Uterus (tissue), 4 donors: ENCODE results near the gene HOXB5. TPM values are rescaled to one million over a fixed set of nuclear protein-coding genes. Genes with fewer than 3 reads are reported as not detected.

Experiments used
- DNase-seq, 2 donors: peaks; one replicate each; pipeline ENCODE4 v3.0.0-alpha.2; 2019 to 2020
- H3K27ac ChIP-seq, 2 donors: fragments of 200-600 bp; sonication (generic); 1 replicate in 1 of 2; 2 replicates in 1 of 2; pipeline ENCODE4 v1.5.1; 2016 to 2018
- H3K27me3 ChIP-seq, 2 donors: fragments of 200-600 bp; sonication (generic); one replicate each; pipeline ENCODE4 v1.5.1; 2018 to 2019; ENCODE audit warnings: control low read depth in 1 of 2
- H3K36me3 ChIP-seq, 2 donors: fragments of 200-600 bp; sonication (generic); one replicate each; pipeline ENCODE4 v1.5.1; 2019; ENCODE audit warnings: control low read depth in 1 of 2
- H3K4me1 ChIP-seq, 2 donors: fragments of 200-600 bp; sonication (generic); one replicate each; pipeline ENCODE4 v1.5.1; 2018 to 2019; ENCODE audit warnings: control low read depth in 1 of 2
- H3K4me3 ChIP-seq, 2 donors: fragments of 200-600 bp; sonication (generic); 1 replicate in 1 of 2; 2 replicates in 1 of 2; pipeline ENCODE4 v1.5.1; 2018 to 2019; ENCODE audit warnings: mild to moderate bottlenecking in 1 of 2
- H3K9me3 ChIP-seq, 2 donors: fragments of 200-600 bp; sonication (generic); one replicate each; pipeline ENCODE4 v1.5.1; 2019; ENCODE audit warnings: control low read depth in 1 of 2
- POLR2A ChIP-seq, 2 donors: fragments of 450-650 bp; IDR thresholded peaks; one replicate each; pipeline ENCODE4 v1.6.1; 2016; ENCODE audit warnings: antibody characterized with exemption in 2 of 2, mild to moderate bottlenecking in 1 of 2, moderate library complexity in 1 of 2
- intact Hi-C: fragments of 100-400 bp; cut with DNase I; formaldehyde crosslinking; loops from one replicate; pipeline ENCODE4 v1.15.1; 2023; ENCODE audit warnings: low total_unique reads
- total RNA-seq, 4 donors: library from RNA; depleted of rRNA in 3 of 4; stranded (reverse); fragments of >200 nt in 3 of 4; gene quantifications; one replicate each; pipeline versions ENCODE4 v1.1.0 to v1.2.4, GENCODE V29; 2014 to 2023
- TF ChIP-seq, protein P1 (sequence below), 4 experiments: fragments of 200-600 bp in 2 of 4; fragments of 450-650 bp in 2 of 4; sonication (generic) in 2 of 4; IDR thresholded peaks; one replicate each; pipeline ENCODE4 v1.5.1; 2016 to 2019; ENCODE audit warnings: antibody characterized with exemption in 4 of 4, mild to moderate bottlenecking in 2 of 4, moderate library complexity in 1 of 4
- donor health status: DM: yes; HTN: yes; CAD: no.

The HOXB5 gene
- total RNA-seq, 4 donors from 2014 or later, result 0.55 to 2.5 (median 0.59) TPM; not detected in 1

DNA sequence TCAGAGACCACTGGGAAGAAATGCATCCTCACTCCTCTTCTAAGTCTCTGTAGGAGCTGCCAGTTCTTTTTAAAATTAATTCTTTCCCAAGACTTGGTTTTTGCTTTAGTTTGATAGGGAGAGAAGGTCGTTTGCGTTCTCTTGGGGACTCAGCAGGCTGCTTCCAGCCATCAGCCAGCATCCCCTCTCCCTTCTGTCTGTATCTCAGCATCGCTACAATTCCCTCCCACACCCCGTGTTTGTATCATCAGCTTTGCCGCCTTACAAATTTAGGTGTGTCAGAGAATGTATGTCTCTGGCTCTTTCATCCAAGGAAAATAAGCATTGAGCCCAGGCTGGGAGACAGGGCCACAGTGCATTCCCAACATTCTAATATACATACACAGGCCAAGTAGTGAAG is 5.8 kb upstream of the HOXB5 start:
- intact Hi-C loops, result loop anchor here (10.0 kb wide), 1 partner anchor 255 kb away; no protein-coding TSS in a partner anchor
- H3K9me3 ChIP-seq, result no peaks in the 10 kb centered on the region
- DNase-seq, result no peak
- H3K4me1 ChIP-seq, result peaks cover 0 to 7% of the 10 kb centered on the region in 2 donors
- peaks cover 9 to 75% of the 10 kb centered on the region in 2 donors for H3K27me3 ChIP-seq
- no peak for TF ChIP-seq POLR2A (IDR thresholded peaks at IDR 0.05)
- TF ChIP-seq, protein P1, sequence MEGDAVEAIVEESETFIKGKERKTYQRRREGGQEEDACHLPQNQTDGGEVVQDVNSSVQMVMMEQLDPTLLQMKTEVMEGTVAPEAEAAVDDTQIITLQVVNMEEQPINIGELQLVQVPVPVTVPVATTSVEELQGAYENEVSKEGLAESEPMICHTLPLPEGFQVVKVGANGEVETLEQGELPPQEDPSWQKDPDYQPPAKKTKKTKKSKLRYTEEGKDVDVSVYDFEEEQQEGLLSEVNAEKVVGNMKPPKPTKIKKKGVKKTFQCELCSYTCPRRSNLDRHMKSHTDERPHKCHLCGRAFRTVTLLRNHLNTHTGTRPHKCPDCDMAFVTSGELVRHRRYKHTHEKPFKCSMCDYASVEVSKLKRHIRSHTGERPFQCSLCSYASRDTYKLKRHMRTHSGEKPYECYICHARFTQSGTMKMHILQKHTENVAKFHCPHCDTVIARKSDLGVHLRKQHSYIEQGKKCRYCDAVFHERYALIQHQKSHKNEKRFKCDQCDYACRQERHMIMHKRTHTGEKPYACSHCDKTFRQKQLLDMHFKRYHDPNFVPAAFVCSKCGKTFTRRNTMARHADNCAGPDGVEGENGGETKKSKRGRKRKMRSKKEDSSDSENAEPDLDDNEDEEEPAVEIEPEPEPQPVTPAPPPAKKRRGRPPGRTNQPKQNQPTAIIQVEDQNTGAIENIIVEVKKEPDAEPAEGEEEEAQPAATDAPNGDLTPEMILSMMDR (IDR thresholded peaks at IDR 0.05), result no peak
- H3K36me3 ChIP-seq, result no peaks in the 10 kb centered on the region
- no peak overlapping the region for H3K4me3 ChIP-seq
- no peak overlapping the region for H3K27ac ChIP-seq

DNA sequence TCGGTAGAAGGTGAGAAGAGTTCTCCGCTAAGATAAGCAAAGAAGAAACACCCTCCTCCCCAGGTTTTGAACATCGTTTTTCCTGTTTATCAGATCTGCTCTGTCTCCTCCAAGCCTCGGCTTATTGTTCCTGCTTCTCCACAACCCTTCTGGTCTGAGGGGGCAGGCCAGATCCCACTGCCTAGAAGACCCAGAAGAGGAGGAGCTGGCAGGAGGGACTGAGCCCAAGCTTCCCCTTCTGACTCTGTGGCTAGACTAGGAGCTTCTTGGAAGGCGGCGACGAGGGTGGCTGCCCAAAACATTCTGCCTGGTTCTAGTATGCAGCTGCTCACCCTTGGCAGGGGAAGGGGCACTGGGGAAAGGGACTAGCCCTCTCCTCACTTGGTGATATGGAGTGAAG is 5.2 kb upstream of the HOXB5 start:
- no peak overlapping the region for H3K4me3 ChIP-seq
- H3K4me1 ChIP-seq, result peaks cover 0 to 7% of the 10 kb centered on the region in 2 donors
- no peak for TF ChIP-seq POLR2A (IDR thresholded peaks at IDR 0.05)
- TF ChIP-seq, protein P1 (IDR thresholded peaks at IDR 0.05), result no peak
- H3K36me3 ChIP-seq, result no peaks in the 10 kb centered on the region
- H3K9me3 ChIP-seq, result no peaks in the 10 kb centered on the region
- DNase-seq, result no peak
- intact Hi-C loops, result loop anchor here (10.0 kb wide), 1 partner anchor 254 kb away; no protein-coding TSS in a partner anchor
- H3K27me3 ChIP-seq, result peaks cover 9 to 71% of the 10 kb centered on the region in 2 donors
- no peak overlapping the region for H3K27ac ChIP-seq

DNA sequence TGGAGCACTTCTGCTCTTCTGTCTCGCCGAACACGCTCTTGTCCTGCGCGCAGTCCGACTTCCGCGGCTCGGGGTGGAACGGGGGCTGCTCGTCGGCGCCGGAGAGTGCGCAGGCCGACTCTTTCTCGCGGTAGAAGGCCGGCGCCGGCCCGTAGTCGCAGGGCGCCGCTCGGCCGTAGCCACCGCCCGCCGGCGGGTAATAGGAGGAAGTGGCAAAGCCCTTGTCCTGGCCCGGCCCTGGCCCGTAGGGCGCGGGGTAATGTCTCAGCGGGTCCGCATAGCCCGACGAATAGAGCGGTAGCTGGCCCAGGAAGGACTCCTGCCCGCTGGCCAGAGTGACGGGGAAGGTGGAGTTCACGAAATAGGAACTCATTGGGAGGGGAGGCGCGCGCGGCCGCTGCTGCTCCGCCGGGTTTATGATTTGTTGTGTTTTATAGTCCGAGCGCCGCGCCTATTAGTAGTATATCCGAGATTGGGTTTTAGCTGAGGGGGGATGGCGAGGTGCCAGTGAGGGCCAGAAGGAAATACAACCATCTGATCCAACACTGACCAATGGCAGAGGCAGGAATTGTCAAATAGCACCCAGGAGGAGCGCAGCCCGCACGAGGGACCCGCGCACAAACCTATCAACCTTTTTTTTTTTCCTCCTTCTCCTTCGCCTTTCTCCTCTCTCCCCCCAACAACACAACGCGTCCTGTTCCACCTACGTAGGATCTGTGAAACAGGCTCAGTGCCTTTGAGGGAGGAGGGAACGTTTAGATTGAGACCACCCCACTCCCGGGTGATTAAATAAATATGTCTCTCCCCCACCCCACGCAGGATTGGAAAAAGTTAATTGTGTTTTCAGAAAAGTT is 4.4 kb upstream of the HOXB5 start:
- Histone ChIP-seq H3K27ac (peak overlapping the region; percentile 44 to 50), H3K4me3 (peak overlapping the region; percentile 35 to 39), H3K4me1 (peaks cover 0 to 7% of the 10 kb centered on the region in 2 donors), H3K27me3 (peaks cover 9 to 71% of the 10 kb centered on the region in 2 donors), H3K36me3 (no peaks in the 10 kb centered on the region), H3K9me3 (no peaks in the 10 kb centered on the region)
- TF ChIP-seq, protein P1 (IDR thresholded peaks at IDR 0.05), result no peak
- peak in 1 of 2 donors; percentile 46 for TF ChIP-seq POLR2A (IDR thresholded peaks at IDR 0.05)
- intact Hi-C loops, result loop anchor here (10.0 kb wide), 1 partner anchor 253 kb away; no protein-coding TSS in a partner anchor
- peak; percentile 51 to 56 for DNase-seq

DNA sequence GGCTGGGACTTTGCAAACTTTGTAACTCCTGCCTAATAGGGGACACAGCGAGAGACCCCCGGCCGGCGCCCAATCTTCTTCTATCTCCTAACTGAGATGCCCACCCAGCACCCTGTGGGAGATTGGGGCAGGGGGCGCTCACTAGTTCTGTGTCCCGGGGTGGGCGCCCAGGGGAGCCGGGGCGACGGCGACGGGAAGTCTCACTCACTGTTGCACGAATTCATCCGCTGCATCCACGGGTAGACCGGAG is 3.9 kb upstream of the HOXB5 start:
- no peaks in the 10 kb centered on the region for H3K36me3 ChIP-seq
- peak overlapping the region; percentile 44 to 50 for H3K27ac ChIP-seq
- H3K9me3 ChIP-seq, result no peaks in the 10 kb centered on the region
- peaks cover 0 to 7% of the 10 kb centered on the region in 2 donors for H3K4me1 ChIP-seq
- TF ChIP-seq, protein P1 (IDR thresholded peaks at IDR 0.05), result no peak
- TF ChIP-seq POLR2A (IDR thresholded peaks at IDR 0.05), result no peak
- H3K27me3 ChIP-seq, result peaks cover 9 to 71% of the 10 kb centered on the region in 2 donors
- intact Hi-C loops, result loop anchor here (10.0 kb wide), 1 partner anchor 253 kb away; no protein-coding TSS in a partner anchor
- H3K4me3 ChIP-seq, result peak overlapping the region; percentile 35 to 39
- no peak for DNase-seq
